ENCODE measurements around the gene HOXA9.

GRCh38 chr7:27155816-27156507 lies 9.4 kb downstream of the HOXA9 start:
- TF ChIP-seq CTCF (IDR thresholded peaks at IDR 0.05 in 8 of 11, conservative IDR thresholded peaks at IDR 0.05 in 3 of 11) (no peak), POLR2A (IDR thresholded peaks at IDR 0.05) (no peak)
